Measurements from ENCODE around the gene OLFM4.

DNA sequence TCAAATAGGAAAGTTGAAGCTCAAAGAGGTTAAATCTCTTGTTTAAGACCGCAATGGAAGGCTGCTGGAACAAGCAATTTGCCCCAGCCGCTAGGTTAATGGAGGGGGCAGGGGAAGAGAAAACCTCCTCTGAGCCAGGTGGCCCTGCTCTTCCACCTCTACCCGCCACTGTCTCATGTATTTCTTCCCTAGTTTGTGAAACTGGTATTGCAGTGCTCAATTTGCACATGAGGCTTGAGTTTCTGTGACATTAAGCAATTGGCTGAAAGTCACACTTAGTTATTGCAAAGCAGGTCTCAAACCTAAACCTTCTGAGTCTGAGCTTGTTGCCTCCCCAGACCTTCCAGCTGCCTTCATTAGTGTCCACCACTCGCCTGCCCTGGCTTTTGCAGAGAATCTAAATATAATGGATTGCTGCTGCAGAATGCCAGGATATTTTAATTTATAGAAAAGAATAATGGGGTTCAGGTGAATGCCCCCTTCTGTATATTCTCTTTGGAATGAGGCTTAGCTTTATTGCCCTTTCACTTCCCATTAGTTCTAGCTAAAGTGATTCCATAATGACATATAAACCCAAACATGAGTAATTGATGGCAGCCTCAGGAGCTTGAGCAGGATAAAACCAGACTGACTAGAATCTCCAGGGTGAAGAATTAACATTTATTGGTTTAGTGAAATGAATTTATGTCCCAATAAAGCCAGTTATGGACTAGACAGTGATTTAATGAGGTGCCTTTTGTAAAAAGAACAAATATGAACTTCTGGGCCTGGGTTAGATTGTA lies 27.0 kb upstream of the OLFM4 start:
- TF ChIP-seq, protein P1, sequence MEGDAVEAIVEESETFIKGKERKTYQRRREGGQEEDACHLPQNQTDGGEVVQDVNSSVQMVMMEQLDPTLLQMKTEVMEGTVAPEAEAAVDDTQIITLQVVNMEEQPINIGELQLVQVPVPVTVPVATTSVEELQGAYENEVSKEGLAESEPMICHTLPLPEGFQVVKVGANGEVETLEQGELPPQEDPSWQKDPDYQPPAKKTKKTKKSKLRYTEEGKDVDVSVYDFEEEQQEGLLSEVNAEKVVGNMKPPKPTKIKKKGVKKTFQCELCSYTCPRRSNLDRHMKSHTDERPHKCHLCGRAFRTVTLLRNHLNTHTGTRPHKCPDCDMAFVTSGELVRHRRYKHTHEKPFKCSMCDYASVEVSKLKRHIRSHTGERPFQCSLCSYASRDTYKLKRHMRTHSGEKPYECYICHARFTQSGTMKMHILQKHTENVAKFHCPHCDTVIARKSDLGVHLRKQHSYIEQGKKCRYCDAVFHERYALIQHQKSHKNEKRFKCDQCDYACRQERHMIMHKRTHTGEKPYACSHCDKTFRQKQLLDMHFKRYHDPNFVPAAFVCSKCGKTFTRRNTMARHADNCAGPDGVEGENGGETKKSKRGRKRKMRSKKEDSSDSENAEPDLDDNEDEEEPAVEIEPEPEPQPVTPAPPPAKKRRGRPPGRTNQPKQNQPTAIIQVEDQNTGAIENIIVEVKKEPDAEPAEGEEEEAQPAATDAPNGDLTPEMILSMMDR (IDR thresholded peaks at IDR 0.05) = no peak
- no peak for TF ChIP-seq EP300 (IDR thresholded peaks at IDR 0.05)
- TF ChIP-seq POLR2A (IDR thresholded peaks at IDR 0.05) = no peak
